NCI-H510A treated with DMSO at 0.1 percent for 48 hours (cell line): ENCODE data around the gene SLC23A2.
"Not testable (repeated sequence)": the region's sequence is repeated elsewhere in the genome, so short reads cannot be mapped to it uniquely, and the experiment has no call there.

Experiments used
- DNase-seq: peaks from one replicate; lab custom pipeline; 2025; lab: John Stamatoyannopoulos, UW

SLC23A2 gene

DNA sequence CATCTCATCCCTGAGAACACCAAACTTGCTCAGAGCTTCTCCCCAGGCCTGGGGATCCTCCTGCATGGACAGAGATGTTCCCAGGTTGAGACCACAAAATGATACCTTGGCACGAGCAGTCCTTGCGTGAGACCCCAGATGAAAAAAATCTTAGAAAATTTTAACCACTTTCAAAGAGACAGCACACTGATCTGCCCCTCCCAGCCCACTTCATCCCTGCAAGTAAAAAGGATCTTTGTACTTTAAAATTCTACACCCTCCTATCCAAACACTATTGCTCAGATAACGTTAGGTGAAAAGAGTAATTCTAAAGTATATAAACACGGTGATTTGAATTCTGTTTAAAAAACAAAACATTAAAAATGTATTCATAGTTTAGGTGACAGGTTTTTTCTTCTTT lies 98.5 kb downstream of the SLC23A2 start:
- DNase-seq, result no peak

DNA sequence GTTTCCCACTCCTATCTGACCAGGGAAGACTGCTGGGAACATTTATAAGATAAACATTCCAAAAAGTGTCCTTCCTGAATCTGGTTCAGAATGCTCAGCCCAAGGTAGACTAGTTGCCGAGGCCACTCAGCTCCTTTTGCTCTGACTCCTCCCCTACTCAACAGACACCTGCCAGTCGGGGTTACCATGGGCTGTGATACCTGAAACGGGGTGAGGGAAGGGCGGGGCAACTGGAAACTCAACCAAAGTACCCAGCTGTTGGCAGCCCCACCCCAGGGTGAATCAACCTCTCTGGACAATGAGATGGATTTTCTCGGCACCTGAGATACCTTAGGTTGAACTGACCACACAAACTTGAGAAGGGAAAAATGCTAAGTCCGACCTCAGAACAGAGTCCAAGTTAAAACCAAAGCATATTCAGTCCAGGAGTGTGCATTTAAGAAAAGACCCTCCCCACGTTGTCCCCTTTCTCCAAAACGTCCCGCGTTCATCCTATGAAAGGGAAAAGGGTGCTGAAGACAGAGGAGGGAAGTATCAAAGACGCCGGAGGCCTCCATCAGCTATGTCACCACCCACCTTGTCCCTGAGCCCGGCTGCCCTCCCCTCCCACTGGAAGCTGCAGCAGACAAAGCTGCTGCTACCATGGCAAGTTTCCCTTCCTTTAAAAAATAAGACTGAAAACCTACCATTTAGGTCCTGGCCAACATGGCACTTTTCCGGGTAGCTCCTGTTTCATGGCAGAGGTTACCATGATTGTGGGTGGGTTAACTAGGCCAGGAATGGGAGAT lies 100.1 kb downstream of the SLC23A2 start:
- peak; percentile 78 for DNase-seq

DNA sequence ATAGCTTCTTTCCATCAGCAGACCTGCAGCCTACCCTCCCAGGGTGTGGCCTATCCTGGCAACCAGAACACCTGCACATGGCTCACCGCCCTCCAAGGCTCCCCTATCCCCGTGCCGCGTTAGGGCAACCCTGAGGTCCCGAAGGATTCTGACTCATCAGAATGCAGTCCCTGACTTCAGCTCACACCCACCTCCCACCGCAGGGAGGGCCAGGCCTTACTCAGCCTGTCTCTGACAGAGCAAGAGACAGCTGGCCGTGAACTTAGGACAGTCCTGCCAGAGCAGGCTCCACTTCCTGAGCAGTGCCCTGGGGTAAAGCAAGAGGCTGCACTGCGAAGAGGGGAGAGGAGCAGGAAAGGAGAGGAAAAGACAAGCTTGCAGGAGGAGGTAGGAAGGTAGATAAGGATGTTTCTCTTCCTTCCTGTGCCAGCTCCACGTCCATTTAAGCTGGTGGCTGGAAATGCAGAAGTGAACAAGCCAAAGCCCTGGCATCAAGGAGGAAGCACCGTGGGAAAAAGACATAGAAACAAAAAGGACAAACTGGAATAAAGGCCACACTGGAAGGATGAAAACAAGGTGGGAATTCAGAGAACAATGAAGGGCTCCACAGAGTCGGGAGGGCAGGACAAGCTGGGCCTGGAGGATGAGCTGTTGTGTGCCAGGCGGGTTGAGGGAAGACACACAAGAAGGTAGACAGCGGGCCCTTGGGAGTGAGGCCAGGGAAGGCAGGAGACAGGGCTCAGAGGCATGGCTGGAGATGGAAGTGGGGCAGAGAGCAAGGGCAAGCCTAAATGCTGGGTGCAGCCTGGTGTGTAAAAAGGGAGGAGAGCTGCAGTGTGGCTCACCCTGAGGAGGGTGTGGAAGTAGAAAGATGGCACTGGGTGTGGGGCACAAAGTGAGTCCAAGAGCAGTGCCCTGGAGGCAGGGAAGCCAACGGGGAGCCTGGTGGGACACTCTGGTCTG lies 102.7 kb downstream of the SLC23A2 start:
- no peak for DNase-seq

DNA sequence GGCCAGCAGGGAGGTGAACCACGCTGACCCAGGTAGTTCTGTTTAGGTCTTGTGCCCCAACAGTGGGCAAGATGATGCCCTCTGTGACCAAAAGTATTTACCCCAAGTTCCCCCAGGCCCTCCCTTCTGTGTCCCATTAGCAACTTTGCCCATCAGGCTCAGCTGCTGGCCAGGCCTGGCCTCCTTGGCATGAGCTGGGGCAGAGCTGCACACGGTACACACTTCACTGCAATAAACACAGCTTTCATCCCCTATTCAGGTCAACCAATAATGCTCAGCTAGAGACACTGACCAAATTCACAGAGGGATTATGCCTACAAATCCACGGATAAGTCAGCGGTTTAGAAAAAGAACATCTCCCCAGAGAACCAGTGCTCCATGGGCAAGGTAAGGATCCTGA lies 103.7 kb downstream of the SLC23A2 start:
- no peak for DNase-seq

DNA sequence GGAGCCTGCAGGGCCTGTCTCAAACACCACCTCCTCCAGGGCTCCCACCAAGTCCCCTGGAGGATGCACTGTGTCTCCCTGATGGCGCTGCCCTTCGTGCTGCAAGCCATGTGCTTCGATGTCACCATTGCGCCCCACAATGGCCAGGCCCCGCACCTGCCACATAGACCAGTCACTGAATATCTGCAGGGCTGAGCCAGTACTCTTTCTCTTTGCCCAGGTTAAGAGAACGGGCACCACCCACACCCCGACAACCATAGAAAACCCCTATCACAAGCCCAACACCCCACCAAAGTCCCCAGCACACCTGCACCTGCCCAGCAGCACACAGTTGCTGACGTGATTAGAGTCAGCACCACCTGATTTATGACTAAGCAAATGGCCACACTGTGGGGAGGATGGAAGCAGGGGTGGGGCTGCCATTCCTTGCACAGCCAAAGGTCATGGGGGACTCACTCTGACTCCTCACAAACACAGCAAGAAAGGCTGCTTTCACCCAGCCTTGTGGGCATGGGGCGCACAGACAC lies 104.3 kb downstream of the SLC23A2 start:
- no peak for DNase-seq

DNA sequence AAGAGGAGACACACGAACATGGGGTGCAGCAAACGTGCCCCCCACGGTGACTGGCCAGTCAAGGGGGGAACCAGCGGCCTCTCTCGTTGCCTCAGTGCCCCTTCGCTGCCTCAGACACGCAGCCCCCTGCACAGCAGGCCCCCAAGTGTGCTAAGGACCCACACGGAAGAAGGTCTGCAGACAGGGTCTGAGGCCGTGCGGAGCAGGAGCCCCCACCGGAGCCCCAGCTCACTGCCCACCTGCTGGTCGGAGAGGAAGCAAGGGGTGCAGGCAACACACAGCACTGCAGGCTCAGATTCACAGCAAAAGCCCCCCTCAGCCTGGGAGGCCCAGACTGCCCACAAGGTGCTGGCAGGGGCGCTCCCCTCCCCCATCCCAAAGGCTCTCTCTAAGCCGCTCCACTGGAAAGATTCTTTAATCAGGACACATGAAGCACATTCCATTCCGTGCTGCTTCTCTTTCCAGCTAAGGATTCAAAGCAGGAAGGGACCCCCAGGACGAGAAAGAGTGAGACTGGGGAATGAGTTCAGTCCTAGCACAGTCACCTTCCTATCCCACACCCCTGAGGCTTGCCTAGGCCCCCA lies 105.1 kb downstream of the SLC23A2 start:
- DNase-seq, result no peak

DNA sequence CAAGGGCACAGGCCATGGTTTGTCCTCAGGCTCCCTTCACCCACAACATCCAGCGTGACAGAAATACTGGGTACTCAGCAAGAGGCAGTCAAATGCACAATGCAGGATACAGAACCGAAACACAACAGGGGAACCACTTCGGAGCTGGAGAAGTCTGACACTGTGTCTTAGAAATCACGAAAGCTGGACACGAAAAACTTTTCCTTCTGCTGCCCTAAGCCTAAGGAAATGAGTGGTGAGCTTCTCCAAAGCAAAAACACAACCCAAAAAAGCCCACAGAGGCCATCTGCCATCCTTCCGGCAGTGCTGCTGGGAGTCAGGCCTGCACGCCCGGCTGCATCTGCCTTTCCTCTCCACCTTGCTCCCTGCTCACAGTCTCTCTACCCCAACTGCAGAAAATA lies 106.3 kb downstream of the SLC23A2 start:
- DNase-seq, result no peak

DNA sequence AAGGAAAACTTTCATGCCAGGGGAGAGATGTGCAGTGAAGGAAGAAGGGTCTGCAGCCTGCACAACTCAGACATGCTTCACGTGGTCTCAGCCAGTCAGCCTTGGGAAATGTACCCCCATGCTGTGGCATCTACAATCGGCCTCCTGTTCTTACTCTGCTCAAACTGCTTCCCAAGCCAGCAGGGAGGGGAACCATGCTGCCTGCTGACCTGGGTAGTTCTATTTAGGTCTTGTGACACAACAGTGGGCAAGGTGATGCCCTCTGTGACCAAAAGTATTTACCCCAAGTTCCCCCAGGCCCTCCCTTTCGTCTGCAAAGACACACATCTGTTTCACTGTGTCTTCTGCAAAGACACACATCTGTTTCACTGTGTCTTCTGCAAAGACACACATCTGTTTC lies 106.9 kb downstream of the SLC23A2 start:
- no peak for DNase-seq

DNA sequence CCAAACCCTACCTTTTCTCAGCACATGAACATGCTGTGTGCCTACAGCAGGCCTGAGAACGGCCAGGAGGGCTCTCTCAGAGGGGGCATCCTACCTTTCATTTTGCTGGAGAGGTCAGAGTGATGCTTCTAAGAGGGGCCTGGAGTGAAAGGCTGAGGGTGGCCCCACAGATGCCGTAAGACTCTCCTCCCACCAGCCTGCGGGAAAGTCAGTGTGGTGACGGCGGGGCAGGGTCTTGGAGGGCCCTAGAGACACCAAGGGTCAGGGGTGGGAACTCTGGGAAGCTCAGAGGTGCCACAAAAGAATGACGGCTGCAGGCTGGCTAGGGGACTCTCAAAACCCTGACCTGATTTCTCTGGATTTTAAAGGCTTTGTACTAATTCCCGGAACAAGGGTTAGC lies 107.6 kb downstream of the SLC23A2 start:
- no peak for DNase-seq

DNA sequence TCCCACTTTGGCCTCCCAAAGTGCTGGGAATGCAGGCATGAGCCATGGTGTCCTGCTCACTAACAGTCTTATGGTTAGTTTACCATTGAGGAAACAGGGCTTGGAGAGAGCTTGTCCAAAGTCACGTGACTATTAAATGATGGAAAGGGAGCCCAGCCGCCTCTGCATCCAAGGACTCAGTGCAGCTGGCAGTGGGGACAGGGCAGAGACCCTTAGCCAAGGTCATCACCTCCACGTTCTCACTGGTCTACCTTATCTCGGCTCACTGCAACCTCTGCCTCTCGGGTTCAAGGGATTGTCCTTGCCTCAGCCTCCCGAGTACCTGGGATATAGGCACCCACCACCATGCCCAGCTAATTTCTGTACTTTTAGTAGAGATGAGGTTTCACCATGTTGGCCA lies 109.3 kb downstream of the SLC23A2 start:
- DNase-seq, result no peak

DNA sequence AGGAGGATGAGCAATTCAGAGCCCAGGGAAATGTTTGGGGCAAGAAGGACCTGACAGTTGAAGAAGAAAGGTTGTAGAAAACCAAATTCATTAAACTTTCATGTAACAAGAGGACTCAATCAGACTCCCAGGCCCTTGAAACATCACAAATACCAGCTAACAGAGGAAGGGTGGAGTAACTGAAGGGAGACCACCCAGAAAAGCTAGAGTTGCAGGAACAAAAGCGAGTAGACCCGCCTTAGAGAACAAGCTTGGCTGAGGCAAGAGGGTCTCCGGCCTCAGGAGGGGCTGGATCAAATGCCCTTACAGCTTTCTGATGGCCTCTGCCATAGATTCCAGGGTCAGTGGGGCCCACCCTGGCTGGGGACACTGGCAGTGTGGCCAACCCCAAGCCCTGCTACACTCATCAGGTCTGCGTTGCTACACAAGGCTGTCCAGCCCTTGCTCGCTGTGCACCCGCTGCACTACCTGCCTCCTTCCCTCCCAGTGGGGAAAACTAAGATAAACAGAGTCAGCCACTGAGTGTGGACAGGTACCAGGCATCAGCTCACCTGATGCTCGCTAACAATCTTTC lies 110.0 kb downstream of the SLC23A2 start:
- no peak for DNase-seq

DNA sequence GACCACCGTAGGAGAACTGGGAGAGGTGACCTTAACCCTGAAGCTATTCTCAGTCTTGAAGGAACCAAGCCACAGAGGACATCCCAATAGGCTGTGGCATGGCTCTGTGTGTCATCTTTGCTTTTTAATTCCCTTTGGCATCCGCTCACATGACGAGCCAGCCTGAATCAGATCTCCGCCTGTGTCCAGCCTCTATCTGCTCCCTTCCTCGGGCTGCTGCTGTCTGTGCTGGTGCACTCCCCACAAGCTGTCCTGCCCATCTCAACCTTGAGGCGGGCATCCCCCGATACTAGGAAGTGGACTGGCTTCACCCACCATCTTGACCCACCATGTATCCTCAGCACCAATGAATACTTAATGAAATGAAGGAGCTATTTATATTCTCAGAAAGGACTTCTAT lies 111.9 kb downstream of the SLC23A2 start:
- DNase-seq, result no peak

DNA sequence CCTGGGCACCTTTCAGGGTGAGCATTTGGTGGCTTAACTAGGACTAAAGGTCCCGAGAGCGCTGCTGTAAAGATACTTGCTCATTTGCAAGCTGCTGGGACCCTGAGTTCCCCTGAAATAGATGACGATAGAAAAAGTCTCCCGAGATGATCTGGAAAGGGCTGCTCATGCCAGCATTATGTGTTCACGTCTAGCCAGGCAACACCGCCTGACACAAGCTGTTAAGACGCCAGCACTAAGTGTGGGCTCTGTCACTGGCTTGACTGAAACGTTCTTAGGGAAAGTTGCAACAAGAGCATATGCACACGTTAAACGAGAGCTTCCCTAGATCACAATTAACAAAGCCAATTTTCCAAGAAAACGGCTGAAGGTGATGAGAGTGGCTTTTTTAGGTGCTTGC lies 113.7 kb downstream of the SLC23A2 start:
- DNase-seq, result no peak

DNA sequence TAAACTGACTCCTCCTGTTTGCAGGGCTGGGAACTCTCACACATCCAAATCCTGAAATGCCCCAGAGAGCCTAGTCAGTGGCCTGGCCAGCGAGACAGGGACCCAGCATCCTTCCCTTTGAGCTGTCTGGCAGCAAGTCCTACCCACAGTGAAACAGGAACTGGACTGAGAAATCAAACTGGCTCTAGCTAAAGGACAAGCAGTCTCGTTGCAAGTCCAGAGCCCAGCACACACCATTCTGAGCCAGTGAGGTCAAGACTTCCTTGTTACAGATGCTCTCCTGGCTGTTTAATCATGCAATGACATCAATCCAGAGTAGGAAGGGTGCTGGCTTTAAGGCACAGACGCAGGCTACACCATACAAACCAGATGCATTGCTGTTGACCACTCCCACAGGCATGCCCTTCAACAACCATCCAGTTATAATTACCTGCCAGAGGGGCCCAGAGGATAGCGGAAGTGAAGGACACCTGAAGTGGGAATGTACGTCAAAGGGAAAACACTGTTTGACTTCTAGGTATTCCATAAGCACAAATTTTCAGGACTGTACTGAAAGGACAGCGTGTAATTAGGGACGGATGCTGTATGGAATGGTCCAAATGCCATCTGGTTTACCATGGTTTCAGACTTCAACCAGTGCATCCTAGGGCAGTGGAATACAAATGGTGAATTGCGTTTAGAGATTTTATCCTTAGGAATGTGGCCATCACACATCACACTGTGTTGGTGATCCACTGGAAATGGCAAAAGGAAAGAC lies 114.4 kb downstream of the SLC23A2 start:
- peak; percentile 24 for DNase-seq

DNA sequence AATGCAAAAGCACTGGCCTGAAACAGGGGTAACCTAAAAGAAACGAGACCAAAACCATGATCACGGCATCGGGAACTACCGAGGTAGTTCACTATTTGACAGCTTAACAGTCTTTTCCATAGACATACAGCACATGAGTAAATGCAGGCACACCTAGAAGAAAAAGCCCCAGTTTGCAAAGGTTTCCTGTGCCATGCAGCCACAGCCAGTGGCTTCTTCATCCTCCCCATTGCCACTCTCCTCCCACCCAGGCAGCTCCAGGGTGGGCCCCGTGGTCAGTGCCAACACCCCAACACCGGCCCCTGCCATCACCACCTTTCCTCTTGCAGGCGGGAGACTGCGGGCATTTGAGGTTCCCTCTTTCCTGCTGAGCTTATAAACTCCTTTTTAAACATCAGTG lies 115.4 kb downstream of the SLC23A2 start:
- no peak for DNase-seq

DNA sequence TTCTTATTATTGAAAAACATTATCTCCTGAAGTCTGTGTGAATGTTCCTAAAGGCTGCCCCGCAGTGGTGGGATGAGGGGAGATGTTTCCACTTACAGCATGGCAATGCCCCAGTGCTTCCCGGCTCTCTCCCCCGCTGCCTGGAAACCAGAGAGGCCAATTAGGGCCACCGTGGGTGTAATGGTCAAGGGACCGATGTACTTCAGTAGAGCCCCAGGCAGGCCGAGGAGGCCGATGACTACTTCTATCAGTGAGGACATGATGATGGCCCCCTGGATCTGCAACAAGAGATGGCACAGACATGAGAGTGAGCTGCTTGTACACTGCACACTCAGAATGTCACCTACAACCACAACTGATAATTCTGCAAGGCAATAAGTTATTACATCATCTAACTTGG lies 117.8 kb downstream of the SLC23A2 start:
- DNase-seq, result no peak

DNA sequence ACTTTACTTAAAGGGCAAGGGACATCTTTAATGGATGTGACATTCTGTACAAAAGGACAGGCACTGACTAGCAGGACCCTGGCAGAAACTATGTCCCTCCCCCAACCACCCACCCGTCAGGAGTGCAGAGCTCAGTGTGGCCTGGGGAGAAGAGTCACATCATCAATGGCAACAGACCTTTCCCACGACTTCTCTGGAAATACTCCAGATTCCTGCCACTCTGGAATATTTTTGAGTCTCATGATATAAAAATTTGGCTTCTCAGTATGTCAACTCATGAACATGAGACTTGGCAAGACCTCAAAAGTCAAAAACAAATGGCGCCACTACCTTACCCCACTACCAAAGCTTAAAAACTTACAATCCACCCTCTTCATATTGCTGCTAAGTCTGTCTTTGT lies 118.3 kb downstream of the SLC23A2 start:
- no peak for DNase-seq

DNA sequence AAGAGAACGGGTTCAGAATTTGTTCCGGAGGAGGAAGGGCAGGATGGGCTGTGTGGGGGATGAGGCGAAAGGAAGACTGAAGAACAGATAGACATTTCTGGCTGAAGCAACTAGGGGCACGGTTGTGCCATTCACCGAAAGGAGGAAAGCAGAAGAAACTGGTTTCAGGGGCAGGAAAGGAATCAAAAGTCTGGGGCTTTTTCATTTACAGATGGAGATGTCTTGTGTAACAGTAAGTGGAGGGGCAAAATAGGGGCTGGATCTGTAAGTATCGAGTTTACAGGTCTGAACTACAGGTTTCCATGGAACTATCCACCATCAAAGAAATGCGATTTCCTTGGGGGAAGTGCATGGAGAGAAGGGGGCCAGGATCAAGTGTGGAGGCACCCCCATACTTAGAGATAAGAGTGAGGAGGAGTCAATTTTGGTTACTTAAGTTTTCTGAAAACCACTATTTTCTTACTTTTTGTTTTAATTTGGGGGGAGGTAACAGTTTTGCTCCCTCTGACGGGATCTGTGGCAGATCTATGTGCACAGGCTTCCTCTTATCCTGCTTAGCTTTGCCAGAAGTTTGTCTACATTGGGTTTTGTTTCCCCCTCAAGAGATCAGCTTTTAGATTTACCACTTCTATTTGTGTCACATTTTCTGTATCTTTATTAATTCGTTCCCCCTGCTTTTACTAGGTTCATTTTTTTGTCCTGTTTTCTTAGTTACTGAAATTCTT lies 120.1 kb downstream of the SLC23A2 start:
- DNase-seq, result no peak

DNA sequence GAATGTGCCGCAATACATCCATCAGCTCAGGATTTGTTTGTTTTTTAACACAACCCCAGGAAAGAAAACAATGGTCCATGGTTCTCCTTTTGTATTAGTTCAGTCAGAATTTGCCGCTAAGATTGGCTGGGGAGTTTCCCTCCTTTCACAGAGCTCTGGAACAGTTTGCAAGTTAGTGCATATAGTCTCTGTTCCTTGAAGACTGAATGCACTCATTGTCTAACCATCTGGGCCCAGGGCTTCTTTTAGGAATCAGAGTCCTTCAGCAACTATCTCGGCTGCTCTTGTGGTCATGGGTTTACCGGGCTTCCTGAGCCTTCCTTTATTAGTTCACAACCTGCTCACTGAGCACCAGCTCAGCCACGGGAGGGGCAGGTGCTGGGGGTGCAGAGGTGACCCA lies 121.3 kb downstream of the SLC23A2 start:
- DNase-seq, result no peak

DNA sequence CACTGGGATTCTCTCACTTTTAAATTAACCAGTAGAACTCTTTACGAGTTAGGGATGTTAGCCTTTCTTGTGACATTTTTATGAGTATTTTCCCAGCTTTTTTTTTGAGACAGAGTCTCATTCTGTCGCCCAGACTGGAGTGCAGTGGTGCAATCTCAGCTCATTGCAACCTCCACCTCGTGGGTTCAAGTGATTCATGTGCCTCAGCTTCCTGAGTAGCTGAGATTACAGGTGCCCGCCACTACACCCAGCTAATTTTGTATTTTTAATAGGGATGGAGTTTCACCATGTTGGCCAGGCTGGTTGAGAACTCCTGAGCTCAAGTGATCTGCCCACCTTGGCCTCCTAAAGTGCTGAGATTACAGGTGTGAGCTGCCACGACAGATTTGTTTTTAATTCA lies 123.2 kb downstream of the SLC23A2 start:
- not testable (repeated sequence) for DNase-seq

DNA sequence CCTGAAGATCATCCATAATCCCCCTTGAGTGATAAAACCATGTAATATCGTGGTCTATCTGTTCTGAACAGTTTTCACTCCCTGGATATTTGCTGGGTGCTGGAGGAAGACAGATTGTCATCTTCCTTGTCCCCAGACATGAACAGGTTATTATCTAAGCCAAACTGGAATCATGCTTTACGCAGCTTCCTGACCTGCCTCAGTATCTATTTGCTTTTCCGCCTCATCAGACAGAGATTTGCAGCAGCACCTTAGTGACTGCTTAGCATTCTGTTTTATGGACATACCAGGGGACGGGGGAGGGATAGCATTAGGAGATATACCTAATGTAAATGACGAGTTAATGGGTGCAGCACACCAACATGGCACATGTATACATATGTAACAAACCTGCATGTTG lies 124.6 kb downstream of the SLC23A2 start:
- DNase-seq, result peak; percentile 77
